Measurements from ENCODE around the gene COPRS. TPM values are rescaled to one million over a fixed set of nuclear protein-coding genes. Genes with fewer than 3 reads are reported as not detected.

Gene COPRS
- polyA plus RNA-seq, 1 of the 3 experiments (the other 2 are of a cell fraction), result 88.8 TPM

DNA sequence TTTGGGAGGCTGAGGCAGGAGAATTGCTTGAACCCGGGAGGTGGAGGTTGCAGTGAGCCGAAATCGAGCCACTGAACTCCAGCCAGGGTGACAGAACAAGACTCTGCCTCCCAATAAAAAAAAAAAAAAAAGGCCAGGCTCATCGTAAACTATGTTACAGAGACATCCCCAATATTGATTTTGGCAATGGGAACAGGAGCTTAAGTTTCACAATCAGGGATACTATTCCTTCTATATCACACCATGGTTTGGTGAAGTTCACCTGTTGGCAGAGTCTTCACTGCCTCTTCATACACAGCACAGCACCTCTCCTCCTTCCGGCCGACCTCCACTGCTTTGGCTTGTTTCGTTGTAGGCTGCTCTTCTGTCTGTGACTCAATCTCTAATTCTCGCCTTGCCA, 21.3 kb upstream of the COPRS start:
- no peaks in the 10 kb centered on the region for H3K9me2 ChIP-seq
- H4K20me1 ChIP-seq (ENCODE audit: insufficient read depth), result 0 out of 2 replicates have a peak, but pooled peaks cover 4% of the 10 kb centered on the region
- H3K4me3 ChIP-seq (ENCODE audit: low read depth in 2 of 2, low read length in 1 of 2), result no peak overlapping the region
- H3K4me1 ChIP-seq (ENCODE audit: control insufficient read depth in 1 of 2, insufficient read depth in 2 of 2, low read depth in 1 of 2, low read length in 1 of 2), result no peaks in the 10 kb centered on the region
- no peak overlapping the region for H3K4me2 ChIP-seq
- no peak overlapping the region for H2AFZ ChIP-seq (ENCODE audit: low read depth)
- WGBS (ENCODE audit: low lambda C conversion rate), result 98% methylated on average over 8 of the region's 8 CpGs
- ChIA-PET POLR2A (no interaction called here), CTCF (interaction anchor here (0.8 kb wide), 1 partner anchor 10 kb away, joined by 3 read pairs; no protein-coding TSS in a partner anchor)
- 0 out of 2 replicates have a peak, but pooled peaks cover 4% of the 10 kb centered on the region for H3K79me2 ChIP-seq (ENCODE audit: insufficient read depth)
- no peak overlapping the region for H3K9ac ChIP-seq
- peaks cover 24 to 71% of the 10 kb centered on the region in 2 experiments for H3K36me3 ChIP-seq (replicated peaks in 1 of 2; ENCODE audit: control insufficient read depth in 1 of 2, insufficient read depth in 2 of 2, low read length in 1 of 2)
- H3K27me3 ChIP-seq (ENCODE audit: insufficient read depth), result no peaks in the 10 kb centered on the region
- no peaks in the 10 kb centered on the region for H3K9me3 ChIP-seq
- TF ChIP-seq GABPA (IDR thresholded peaks at IDR 0.05; ENCODE audit: low read depth), result no peak
- TF ChIP-seq EP300 (IDR thresholded peaks at IDR 0.05; ENCODE audit: borderline replicate concordance in 1 of 2, low read depth in 1 of 2, low read length in 1 of 2), result no peak
- TF ChIP-seq RCOR1 (IDR thresholded peaks at IDR 0.05; ENCODE audit: low read length), result no peak
- TF ChIP-seq SIN3A (IDR thresholded peaks at IDR 0.05; ENCODE audit: borderline replicate concordance, low read depth, low read length), result no peak
- H3F3A ChIP-seq (replicated peaks; ENCODE audit: insufficient read depth), result peaks cover 22% of the 10 kb centered on the region
- DNase-seq, result no peak
- H3K27ac ChIP-seq (ENCODE audit: low read depth in 2 of 2, low read length in 1 of 2), result no peak overlapping the region

DNA sequence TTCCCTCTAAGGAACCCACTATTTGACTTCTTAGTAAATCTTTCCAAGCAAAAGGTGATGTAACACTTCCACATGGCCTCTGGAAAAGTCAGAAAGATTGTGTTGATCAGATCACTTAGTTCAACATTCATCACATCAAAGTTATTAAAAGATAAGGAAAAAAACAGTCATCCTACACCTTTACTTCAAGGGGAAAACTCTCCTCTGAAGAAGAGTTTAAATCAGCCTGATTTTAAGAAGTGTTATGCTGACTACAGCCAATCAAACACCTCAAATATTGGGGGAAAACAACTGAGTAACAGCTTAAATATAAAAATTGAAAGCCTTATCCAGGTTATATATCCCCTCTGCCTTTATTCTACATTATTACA, 19.6 kb upstream of the COPRS start:
- Histone ChIP-seq H3K27me3 (ENCODE audit: insufficient read depth) (no peaks in the 10 kb centered on the region), H3K4me3 (ENCODE audit: low read depth in 2 of 2, low read length in 1 of 2) (no peak overlapping the region), H3K4me2 (no peak overlapping the region), H3K9me3 (no peaks in the 10 kb centered on the region), H3F3A (replicated peaks; ENCODE audit: insufficient read depth) (peaks cover 22% of the 10 kb centered on the region), H3K9me2 (no peaks in the 10 kb centered on the region), H3K9ac (no peak overlapping the region), H3K79me2 (ENCODE audit: insufficient read depth) (0 out of 2 replicates have a peak, but pooled peaks cover 4% of the 10 kb centered on the region), H3K27ac (ENCODE audit: low read depth in 2 of 2, low read length in 1 of 2) (peak overlapping the region in 1 of 2 experiments; percentile 50; a peak in 1 of 4 replicates), H4K20me1 (ENCODE audit: insufficient read depth) (0 out of 2 replicates have a peak, but pooled peaks cover 4% of the 10 kb centered on the region), H3K36me3 (replicated peaks in 1 of 2; ENCODE audit: control insufficient read depth in 1 of 2, insufficient read depth in 2 of 2, low read length in 1 of 2) (peaks cover 26 to 75% of the 10 kb centered on the region in 2 experiments), H2AFZ (ENCODE audit: low read depth) (no peak overlapping the region), H3K4me1 (ENCODE audit: control insufficient read depth in 1 of 2, insufficient read depth in 2 of 2, low read depth in 1 of 2, low read length in 1 of 2) (no peaks in the 10 kb centered on the region)
- TF ChIP-seq RAD21 (IDR thresholded peaks at IDR 0.05; ENCODE audit: low read length), result no peak
- no peak for TF ChIP-seq JUND (IDR thresholded peaks at IDR 0.05)
- TF ChIP-seq CHD2 (IDR thresholded peaks at IDR 0.05; ENCODE audit: low read length, partially characterized antibody), result no peak
- TF ChIP-seq, protein P1, sequence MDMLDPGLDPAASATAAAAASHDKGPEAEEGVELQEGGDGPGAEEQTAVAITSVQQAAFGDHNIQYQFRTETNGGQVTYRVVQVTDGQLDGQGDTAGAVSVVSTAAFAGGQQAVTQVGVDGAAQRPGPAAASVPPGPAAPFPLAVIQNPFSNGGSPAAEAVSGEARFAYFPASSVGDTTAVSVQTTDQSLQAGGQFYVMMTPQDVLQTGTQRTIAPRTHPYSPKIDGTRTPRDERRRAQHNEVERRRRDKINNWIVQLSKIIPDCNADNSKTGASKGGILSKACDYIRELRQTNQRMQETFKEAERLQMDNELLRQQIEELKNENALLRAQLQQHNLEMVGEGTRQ (IDR thresholded peaks at IDR 0.05; ENCODE audit: borderline replicate concordance, low read depth, low read length), result no peak
- TF ChIP-seq, protein P2, sequence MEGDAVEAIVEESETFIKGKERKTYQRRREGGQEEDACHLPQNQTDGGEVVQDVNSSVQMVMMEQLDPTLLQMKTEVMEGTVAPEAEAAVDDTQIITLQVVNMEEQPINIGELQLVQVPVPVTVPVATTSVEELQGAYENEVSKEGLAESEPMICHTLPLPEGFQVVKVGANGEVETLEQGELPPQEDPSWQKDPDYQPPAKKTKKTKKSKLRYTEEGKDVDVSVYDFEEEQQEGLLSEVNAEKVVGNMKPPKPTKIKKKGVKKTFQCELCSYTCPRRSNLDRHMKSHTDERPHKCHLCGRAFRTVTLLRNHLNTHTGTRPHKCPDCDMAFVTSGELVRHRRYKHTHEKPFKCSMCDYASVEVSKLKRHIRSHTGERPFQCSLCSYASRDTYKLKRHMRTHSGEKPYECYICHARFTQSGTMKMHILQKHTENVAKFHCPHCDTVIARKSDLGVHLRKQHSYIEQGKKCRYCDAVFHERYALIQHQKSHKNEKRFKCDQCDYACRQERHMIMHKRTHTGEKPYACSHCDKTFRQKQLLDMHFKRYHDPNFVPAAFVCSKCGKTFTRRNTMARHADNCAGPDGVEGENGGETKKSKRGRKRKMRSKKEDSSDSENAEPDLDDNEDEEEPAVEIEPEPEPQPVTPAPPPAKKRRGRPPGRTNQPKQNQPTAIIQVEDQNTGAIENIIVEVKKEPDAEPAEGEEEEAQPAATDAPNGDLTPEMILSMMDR (IDR thresholded peaks at IDR 0.05), result no peak
- TF ChIP-seq FOSL2 (IDR thresholded peaks at IDR 0.05; ENCODE audit: borderline replicate concordance, low read depth), result no peak
- TF ChIP-seq, protein P3, sequence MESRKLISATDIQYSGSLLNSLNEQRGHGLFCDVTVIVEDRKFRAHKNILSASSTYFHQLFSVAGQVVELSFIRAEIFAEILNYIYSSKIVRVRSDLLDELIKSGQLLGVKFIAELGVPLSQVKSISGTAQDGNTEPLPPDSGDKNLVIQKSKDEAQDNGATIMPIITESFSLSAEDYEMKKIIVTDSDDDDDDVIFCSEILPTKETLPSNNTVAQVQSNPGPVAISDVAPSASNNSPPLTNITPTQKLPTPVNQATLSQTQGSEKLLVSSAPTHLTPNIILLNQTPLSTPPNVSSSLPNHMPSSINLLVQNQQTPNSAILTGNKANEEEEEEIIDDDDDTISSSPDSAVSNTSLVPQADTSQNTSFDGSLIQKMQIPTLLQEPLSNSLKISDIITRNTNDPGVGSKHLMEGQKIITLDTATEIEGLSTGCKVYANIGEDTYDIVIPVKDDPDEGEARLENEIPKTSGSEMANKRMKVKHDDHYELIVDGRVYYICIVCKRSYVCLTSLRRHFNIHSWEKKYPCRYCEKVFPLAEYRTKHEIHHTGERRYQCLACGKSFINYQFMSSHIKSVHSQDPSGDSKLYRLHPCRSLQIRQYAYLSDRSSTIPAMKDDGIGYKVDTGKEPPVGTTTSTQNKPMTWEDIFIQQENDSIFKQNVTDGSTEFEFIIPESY (IDR thresholded peaks at IDR 0.05; ENCODE audit: borderline replicate concordance, low read depth), result no peak
- no peak for TF ChIP-seq FOXJ3 (CRISPR knock-in tag; IDR thresholded peaks at IDR 0.05)
- no peak for TF ChIP-seq MXI1 (IDR thresholded peaks at IDR 0.05; ENCODE audit: low read depth, low read length)
- no peak for TF ChIP-seq EZH2phosphoT487 (IDR thresholded peaks at IDR 0.05; ENCODE audit: borderline replicate concordance, low read depth)
- CTCF ChIA-PET, result interaction anchor here (0.9 to 1.4 kb wide), 3 partner anchors 16 to 320 kb away, joined by 3 to 5 read pairs (median 5); partner anchors contain the start of gene UTP6
- POLR2A ChIA-PET, result no interaction called here
- DNase-seq, result no peak
